GM04503 (cell line): ENCODE results near the gene SLC38A11.
"Not testable (repeated sequence)": the region's sequence is repeated elsewhere in the genome, so short reads cannot be mapped to it uniquely, and the experiment has no call there.

Experiments
- DNase-seq: peaks from one replicate; pipeline ENCODE4 v3.0.0-alpha.2; 2012; ENCODE audit warnings: low read depth

The SLC38A11 gene

DNA sequence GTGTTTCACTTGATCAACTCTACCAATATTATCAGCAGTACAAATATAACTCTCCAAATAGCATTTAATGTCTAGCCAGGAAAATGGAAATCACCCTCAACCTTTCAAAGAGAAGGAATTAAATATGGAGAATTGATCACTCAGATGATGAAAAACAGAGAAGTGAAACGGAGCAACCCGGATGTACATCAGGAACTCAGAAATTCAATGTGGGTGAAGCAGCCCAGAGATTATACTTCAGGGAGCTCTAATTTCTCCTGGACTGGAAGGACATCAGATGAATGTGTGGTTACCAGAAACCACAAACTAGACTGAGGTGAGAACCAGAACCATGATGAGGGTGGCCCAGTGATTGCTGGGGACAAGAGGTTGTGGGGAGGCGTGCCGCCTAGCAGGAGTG lies 78.2 kb downstream of the SLC38A11 start:
- DNase-seq: no peak

DNA sequence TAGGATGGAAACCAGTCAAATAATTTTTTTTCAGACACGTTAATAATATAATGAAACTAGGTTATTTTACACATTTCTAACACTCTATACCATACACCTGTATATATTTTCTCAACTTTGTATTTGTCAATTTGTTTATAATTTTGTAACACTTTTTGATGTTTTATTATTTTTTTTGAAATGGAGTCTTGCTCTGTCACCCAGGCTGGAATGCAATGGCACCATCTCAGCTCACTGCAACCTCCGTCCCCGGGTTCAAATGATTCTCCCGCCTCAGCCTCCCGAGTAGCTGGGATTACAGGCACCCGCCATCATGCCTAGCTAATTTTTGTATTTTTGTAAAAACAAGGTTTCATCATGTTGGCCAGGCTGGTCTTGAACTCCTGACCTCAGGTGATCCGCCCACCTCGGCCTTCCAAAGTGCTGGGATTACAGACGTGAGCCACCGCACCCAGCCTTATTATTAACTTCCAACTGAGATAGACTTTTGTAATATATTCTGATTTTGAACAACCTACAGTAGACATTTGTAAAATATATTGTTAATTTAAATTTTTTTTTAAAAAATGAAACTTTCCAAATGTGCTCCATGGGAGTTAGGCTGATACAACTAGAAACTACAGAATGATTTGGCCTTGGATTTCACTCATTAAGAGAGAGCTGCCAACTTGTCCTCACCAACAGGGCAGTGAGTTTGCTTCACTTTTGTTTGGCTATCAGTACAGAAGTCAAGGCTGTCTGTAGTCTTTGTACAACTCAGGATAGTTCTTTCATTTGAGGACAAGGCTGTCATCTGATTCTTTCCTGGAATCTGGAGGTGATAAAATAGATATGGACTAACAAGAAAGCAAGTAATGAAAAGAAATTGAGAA lies 79.8 kb downstream of the SLC38A11 start:
- DNase-seq: no peak

- DNase-seq: no peak
These were observed 82.0 kb downstream of the SLC38A11 start for GRCh38 chr2:164873210-164873908.

DNA sequence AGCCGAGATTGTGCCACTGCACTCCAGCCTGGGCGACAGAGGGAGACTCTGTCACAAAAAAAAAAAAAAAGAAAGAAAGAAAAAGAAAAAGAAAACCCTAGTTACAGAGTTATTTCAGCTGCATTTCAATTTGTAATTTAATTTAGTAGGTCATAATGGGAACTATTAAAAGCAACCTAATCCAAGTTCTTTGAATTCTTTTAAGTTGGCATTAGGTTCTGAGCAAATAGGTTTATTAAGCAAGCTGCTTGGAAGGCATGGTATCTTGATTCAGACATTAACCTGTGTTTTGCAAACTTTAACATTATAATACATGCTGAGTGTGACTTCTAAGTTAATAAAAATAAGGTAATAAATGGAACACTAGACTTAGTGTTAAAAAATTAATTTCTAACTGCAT lies 83.9 kb downstream of the SLC38A11 start:
- DNase-seq: no peak

GRCh38 chr2:164869420-164869772 lies 85.9 kb downstream of the SLC38A11 start:
- no peak for DNase-seq

- DNase-seq: no peak
These were observed 86.5 kb downstream of the SLC38A11 start for GRCh38 chr2:164868563-164869419.

DNA sequence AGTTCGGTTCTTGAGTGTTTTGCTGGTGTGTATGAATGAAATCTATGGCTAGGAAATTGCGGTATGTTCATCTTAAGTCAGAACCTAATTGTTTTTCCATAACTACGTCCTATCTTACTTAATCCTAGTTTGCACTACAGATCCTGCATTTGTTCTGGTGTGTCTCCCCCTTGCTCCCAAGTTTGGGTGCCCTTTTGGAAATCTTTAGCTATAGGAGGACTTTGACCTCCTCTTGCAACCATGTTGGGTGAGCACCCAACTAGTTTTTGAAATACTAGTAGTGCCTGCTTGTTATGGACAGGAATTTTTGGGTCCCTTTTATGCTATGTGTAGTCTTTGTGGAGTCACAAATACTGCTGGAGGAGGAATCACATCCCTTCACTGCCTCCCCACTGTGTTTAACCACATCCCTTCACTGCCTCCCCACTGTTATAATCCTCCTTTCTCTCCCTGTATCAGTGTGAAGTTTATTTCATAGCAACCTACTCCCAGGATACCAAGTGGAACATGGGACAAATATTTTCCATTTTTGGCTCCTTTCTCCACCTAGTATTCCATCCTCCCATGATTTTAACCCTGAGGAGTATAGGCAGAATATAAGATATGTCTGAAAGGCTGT lies 87.4 kb downstream of the SLC38A11 start:
- DNase-seq: no peak

DNA sequence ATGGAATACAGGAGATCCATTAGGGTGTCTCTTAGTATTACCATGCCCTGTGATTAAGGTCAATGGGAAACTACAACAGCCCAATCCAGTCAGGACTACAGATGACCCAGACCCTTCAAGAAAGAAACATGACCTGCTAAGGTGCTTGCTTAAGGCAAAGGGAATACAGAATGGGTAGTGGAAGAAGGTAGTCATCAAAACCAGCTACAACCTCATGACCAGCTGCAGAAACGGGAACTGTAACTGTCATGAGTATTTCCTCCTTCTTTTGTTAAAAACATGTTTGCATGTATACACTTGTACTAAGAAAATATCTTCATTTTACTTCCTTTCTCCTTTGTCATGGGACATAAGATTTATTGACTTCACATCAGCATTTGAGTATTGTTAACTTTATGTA lies 88.9 kb downstream of the SLC38A11 start:
- DNase-seq: not testable (repeated sequence)

DNA sequence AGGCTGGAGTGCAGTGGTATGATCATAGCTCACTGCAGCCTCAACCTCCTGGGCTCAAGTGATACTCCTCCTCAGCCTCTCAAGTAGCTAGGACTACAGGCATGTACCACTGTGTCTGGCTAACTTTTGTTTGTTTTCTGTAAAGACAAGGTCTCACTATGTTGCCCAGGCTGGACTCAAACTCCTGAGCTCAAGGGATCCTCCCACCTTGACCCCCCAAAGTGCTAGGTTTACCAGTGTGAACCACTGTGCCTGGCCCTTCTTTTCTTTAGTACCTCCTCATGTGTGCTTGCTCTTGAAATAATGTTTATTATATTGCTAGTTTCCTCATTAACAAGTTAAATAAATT lies 94.7 kb downstream of the SLC38A11 start:
- no peak for DNase-seq

GRCh38 chr2:164859906-164860693 lies 95.2 kb downstream of the SLC38A11 start:
- DNase-seq: not testable (repeated sequence)

GRCh38 chr2:164859251-164859818 lies 96.0 kb downstream of the SLC38A11 start:
- no peak for DNase-seq

- no peak for DNase-seq
These were observed 103.2 kb downstream of the SLC38A11 start for GRCh38 chr2:164852086-164852485.

- DNase-seq: no peak
These were observed 105.1 kb downstream of the SLC38A11 start for GRCh38 chr2:164850235-164850634.

DNA sequence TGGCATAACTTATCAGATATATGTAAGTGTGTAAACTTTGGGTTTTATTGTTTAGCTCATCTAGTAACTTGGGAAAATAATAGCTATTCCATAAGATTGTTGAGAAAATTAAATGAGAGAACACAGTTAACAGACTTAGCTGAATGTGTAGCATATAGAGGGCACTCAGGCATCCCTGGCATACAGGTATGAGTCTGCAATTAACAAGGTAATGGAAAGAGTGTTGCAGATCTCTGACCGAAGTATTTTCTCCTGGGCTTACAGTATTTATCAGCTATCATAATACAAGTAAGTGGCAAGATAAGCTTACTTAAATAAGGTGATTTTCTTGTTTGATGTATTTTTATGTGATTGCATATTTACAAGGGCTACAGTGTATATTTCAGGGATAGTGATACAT lies 105.8 kb downstream of the SLC38A11 start:
- DNase-seq: no peak

GRCh38 chr2:164847981-164848741 lies 107.2 kb downstream of the SLC38A11 start:
- no peak for DNase-seq

DNA sequence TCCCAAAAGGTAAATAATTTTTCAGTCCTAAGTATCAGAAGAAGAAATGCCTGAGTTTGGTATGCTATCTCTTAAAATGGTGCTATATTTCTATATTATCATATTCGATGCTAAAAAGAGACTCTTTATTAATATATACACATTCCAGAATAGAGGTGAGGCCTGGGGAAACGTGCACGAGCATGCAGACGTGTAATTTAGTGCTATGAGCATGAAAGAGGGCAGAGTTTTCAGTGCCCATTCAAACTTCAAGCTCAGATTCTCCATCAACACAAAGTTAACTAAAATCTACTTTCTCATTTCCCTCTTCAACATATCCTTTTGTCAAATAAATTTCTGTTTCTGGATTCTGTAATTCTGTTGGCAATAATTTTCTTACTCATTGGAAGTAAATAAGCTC lies 108.0 kb downstream of the SLC38A11 start:
- DNase-seq: no peak

- DNase-seq: no peak
These were observed 109.0 kb downstream of the SLC38A11 start for GRCh38 chr2:164846276-164846675.
